DOHH2 (cell line): Measurements from ENCODE around the gene WFIKKN2.

ENCODE experiments used
- CTCF ChIP-seq: fragments of 200-600 bp; sonication (generic); IDR thresholded peaks from one replicate; pipeline ENCODE4 v1.5.1; 2014; ENCODE audit warnings: antibody characterized with exemption, mild to moderate bottlenecking, low read depth, low read length; ENCODE audit not compliant: poor library complexity, severe bottlenecking
- EZH2phosphoT487 ChIP-seq: fragments of 200-600 bp; sonication (generic); IDR thresholded peaks from 2 replicates; pipeline ENCODE4 v1.6.1; 2017; ENCODE audit warnings: borderline replicate concordance, mild to moderate bottlenecking, antibody characterized with exemption, low read length, moderate library complexity, mixed read lengths

- TF ChIP-seq CTCF (no peak), EZH2phosphoT487 (no peak)
Measured at GRCh38 chr17:50843150-50843905, 7.9 kb downstream of the WFIKKN2 start.
